Spleen (tissue), 7 donors: ENCODE data around the gene RASA3.
"Not testable (repeated sequence)": the region's sequence is repeated elsewhere in the genome, so short reads cannot be mapped to it uniquely, and the experiment has no call there.

Experiments
- CTCF ChIP-seq, 11 experiments: fragments of 200-600 bp in 7 of 11; fragments of 450-650 bp in 4 of 11; sonication (generic) in 4 of 11; IDR thresholded peaks in 8 of 11; conservative IDR thresholded peaks in 3 of 11; 1 replicate in 7 of 11; 2 replicates in 4 of 11; pipeline versions ENCODE4 v1.4.0 to v1.8.0; 2016 to 2021; ENCODE audit warnings: antibody characterized with exemption in 11 of 11, inconsistent platforms in 4 of 11, mild to moderate bottlenecking in 1 of 11
- POLR2AphosphoS5 ChIP-seq, 3 donors: sonication (generic); formaldehyde crosslinking; IDR thresholded peaks; one replicate each; pipeline ENCODE4 v1.5.1; 2017; ENCODE audit warnings: antibody characterized with exemption in 3 of 3
- donor health status: DM: no; HTN: no; CAD: no; lungs with moderate emphysema.
- donor health status: DM: no; HTN: no; CAD: no.
- donor health status: DM: no; HTN: no; CAD: no.

- not testable (repeated sequence) for TF ChIP-seq CTCF (IDR thresholded peaks at IDR 0.05 in 8 of 11, conservative IDR thresholded peaks at IDR 0.05 in 3 of 11); POLR2AphosphoS5 (IDR thresholded peaks at IDR 0.05)
Observed at GRCh38 chr13:113988859-113989258, 143.6 kb downstream of the RASA3 start.
